Esophagus muscularis mucosa (tissue), 4 donors: Measurements from ENCODE around the gene CELF4. TPM values are rescaled to one million over a fixed set of nuclear protein-coding genes. Genes with fewer than 3 reads are reported as not detected.

Source experiments
- DNase-seq: peaks from one replicate; pipeline ENCODE4 v3.0.0-alpha.2; 2017; ENCODE audit errors: extremely low spot score
- H3K27ac ChIP-seq, 4 donors: fragments of 200-600 bp; sonication (generic); replicated peaks in 1 of 4; 1 replicate in 3 of 4; 2 replicates in 1 of 4; pipeline ENCODE4 v1.5.1; 2016 to 2019; ENCODE audit warnings: mild to moderate bottlenecking in 1 of 4
- H3K27me3 ChIP-seq, 4 donors: fragments of 200-600 bp; sonication (generic); one replicate each; pipeline versions ENCODE4 v1.5.1 to v1.6.0; 2016 to 2019
- H3K36me3 ChIP-seq, 4 donors: fragments of 200-600 bp; sonication (generic); one replicate each; pipeline ENCODE4 v1.5.1; 2016 to 2019
- H3K4me1 ChIP-seq, 4 donors: fragments of 200-600 bp; sonication (generic); one replicate each; pipeline ENCODE4 v1.5.1; 2016 to 2019
- H3K4me3 ChIP-seq, 4 donors: fragments of 200-600 bp; sonication (generic); 1 replicate in 2 of 4; 2 replicates in 2 of 4; pipeline ENCODE4 v1.5.1; 2016 to 2019; ENCODE audit warnings: mild to moderate bottlenecking in 4 of 4, moderate library complexity in 1 of 4
- H3K9me3 ChIP-seq, 4 donors: fragments of 200-600 bp; sonication (generic); 1 replicate in 3 of 4; 2 replicates in 1 of 4; pipeline ENCODE4 v1.5.1; 2016 to 2019
- EP300 ChIP-seq: sonication (generic); formaldehyde crosslinking; IDR thresholded peaks from one replicate; pipeline ENCODE4 v1.6.1; 2017; ENCODE audit warnings: antibody characterized with exemption
- POLR2A ChIP-seq: fragments of 450-650 bp; IDR thresholded peaks from one replicate; pipeline ENCODE4 v1.6.1; 2017; ENCODE audit warnings: antibody characterized with exemption, moderate library complexity, mild to moderate bottlenecking, low read depth
- POLR2AphosphoS5 ChIP-seq, 2 donors: sonication (generic); formaldehyde crosslinking; IDR thresholded peaks; one replicate each; pipeline ENCODE4 v1.6.1; 2017; ENCODE audit warnings: antibody characterized with exemption in 2 of 2
- whole genome bisulfite sequencing: methylation state at CpG from one replicate; pipeline ENCODE4 v1.1.5; 2018; 5-methylcytosine and 5-hydroxymethylcytosine counted together
- intact Hi-C: fragments of 100-400 bp; cut with DNase I; formaldehyde crosslinking; loops from one replicate; pipeline ENCODE4 v1.15.1; 2023
- total RNA-seq, 4 donors: library from RNA; depleted of rRNA; stranded (reverse); fragments of >200 nt; gene quantifications; one replicate each; pipeline versions ENCODE4 v1.1.0 to v1.2.1, GENCODE V29; 2016
- TF ChIP-seq, protein P1 (sequence below), 3 experiments: fragments of 200-600 bp in 2 of 3; fragments of 450-650 bp in 1 of 3; sonication (generic) in 2 of 3; IDR thresholded peaks; one replicate each; pipeline ENCODE4 v1.5.1; 2017 to 2019; ENCODE audit warnings: antibody characterized with exemption in 3 of 3, mild to moderate bottlenecking in 2 of 3, moderate library complexity in 1 of 3

The CELF4 gene
- total RNA-seq, 4 donors from 2014 or later = 0.86 to 1.8 (median 1.7) TPM

DNA sequence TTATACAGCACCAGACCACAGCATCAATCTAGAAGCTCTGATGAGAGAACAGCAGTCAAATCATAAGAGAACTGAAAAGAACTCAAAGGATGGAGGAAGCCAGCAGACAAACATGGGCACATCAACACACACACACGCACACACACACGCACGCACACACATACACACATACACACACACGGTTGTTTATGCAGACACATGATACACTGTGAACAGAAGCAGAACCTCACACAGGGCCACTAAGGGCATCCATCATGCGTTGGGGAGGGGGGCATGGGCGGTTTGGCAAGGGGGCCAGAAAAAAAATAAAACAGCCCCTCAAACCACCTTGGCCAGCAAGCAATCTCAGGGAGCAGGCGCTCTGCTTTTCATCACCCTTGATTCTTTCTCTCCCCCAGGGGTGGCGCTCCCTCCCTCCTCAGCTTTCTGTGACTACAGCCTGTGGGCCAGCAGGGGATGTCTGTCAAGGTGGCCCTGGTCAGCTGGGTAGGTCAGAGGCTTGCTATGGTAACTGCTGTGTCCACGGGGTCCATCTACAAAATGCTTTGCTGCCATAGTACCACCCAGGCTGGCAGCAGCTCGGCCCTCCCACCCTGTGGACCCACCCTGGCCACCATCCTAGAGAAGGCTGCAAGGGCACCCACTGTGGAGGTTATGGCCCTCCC lies 318.0 kb downstream of the CELF4 start:
- TF ChIP-seq EP300 = no peak
- TF ChIP-seq, protein P1, sequence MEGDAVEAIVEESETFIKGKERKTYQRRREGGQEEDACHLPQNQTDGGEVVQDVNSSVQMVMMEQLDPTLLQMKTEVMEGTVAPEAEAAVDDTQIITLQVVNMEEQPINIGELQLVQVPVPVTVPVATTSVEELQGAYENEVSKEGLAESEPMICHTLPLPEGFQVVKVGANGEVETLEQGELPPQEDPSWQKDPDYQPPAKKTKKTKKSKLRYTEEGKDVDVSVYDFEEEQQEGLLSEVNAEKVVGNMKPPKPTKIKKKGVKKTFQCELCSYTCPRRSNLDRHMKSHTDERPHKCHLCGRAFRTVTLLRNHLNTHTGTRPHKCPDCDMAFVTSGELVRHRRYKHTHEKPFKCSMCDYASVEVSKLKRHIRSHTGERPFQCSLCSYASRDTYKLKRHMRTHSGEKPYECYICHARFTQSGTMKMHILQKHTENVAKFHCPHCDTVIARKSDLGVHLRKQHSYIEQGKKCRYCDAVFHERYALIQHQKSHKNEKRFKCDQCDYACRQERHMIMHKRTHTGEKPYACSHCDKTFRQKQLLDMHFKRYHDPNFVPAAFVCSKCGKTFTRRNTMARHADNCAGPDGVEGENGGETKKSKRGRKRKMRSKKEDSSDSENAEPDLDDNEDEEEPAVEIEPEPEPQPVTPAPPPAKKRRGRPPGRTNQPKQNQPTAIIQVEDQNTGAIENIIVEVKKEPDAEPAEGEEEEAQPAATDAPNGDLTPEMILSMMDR (IDR thresholded peaks at IDR 0.05) = no peak
- no peak for TF ChIP-seq POLR2A
- no peak for TF ChIP-seq POLR2AphosphoS5 (IDR thresholded peaks at IDR 0.05)
- no peak overlapping the region for H3K4me3 ChIP-seq
- no peaks in the 10 kb centered on the region for H3K36me3 ChIP-seq
- H3K9me3 ChIP-seq = no peaks in the 10 kb centered on the region
- WGBS = 77% methylated on average over 9 of the region's 10 CpGs
- H3K4me1 ChIP-seq = no peaks in the 10 kb centered on the region
- no peak for DNase-seq
- no peak overlapping the region for H3K27ac ChIP-seq
- H3K27me3 ChIP-seq = peaks cover 0 to 70% (median 14%) of the 10 kb centered on the region in 4 donors
- intact Hi-C loops = no loop called here

DNA sequence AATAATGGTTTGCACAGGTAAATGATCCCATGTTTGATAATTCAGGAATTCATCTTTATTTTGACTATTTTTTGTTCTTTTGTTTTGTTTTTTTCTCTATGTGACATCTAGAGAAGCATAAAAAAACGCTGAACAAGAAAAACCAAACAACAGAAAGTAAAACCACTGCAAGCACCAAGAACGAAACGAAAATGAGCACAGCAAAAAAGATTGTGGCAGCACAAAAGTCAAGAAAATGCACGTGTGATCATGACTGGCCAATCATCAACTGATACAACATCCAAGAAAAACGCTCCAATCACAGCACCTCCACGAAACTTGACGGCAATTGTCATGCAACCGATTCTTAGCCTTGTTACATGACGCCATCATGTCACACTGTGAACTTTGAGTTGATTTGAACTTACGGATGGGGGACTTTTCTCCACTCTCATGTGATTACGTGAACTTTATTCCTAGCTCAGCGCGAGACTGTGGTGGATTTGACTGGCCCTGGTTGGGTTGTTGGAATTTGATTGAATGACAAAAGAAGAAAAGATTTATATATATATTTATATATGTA lies 318.7 kb downstream of the CELF4 start:
- intact Hi-C loops = no loop called here

DNA sequence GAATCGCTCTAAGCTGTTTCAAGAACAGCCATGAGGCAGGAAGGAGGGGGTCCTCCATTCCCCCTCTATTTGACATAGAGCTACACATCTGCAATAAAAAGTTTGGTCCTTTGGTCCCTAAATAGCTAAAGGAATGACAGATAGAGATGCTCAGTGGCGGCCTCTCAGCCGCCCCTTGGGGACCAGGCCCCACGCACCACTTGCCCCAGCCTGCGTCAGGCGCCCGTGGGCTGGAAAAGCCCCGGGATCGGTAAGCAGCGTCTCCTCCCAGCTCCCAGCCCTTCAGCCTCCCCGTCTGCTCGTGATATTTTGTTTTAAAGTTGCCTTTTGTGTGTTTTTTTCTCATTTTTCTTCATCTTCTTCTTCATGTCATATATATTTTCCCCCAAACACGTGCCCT lies 321.0 kb downstream of the CELF4 start:
- Histone ChIP-seq H3K27ac (no peak overlapping the region), H3K36me3 (no peaks in the 10 kb centered on the region), H3K4me1 (no peaks in the 10 kb centered on the region), H3K27me3 (peaks cover 0 to 49% (median 9%) of the 10 kb centered on the region in 4 donors), H3K9me3 (no peaks in the 10 kb centered on the region), H3K4me3 (no peak overlapping the region)
- intact Hi-C loops = no loop called here
- DNase-seq = no peak
- WGBS = 82% methylated on average over 13 of the region's 13 CpGs
- TF ChIP-seq POLR2AphosphoS5 (IDR thresholded peaks at IDR 0.05) (no peak), EP300 (no peak)

More for the DNA sequence above, 318.7 kb downstream of the CELF4 start:
- H3K27me3 ChIP-seq = peaks cover 0 to 67% (median 13%) of the 10 kb centered on the region in 4 donors
- no peaks in the 10 kb centered on the region for H3K4me1 ChIP-seq
- 89% methylated on average over 13 of the region's 13 CpGs for WGBS
- no peaks in the 10 kb centered on the region for H3K9me3 ChIP-seq
- DNase-seq = no peak
- TF ChIP-seq POLR2AphosphoS5 (IDR thresholded peaks at IDR 0.05) (no peak), EP300 (no peak), POLR2A (no peak)
- TF ChIP-seq, protein P1 (IDR thresholded peaks at IDR 0.05) = no peak
- no peak overlapping the region for H3K27ac ChIP-seq
- H3K4me3 ChIP-seq = no peak overlapping the region
- H3K36me3 ChIP-seq = no peaks in the 10 kb centered on the region

DNA sequence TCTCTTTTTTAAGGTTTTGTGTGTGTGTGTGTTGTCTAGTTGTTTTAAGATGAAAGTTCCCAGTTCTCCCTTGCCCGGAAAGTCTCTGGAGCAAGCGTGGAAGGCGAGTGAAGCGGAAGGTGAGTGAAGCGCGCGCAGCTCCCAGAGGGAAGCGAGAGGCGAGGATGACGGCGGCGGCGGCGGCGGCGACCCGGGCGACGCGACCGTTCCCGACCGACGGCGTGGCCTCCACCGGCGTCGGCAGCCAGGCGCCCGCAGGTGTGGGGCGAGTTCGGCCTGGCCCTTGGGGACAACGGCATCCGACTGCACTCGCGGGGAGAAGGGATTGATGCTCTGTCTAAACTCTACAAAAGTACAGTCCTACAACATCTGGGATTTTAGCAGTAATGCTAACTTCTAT lies 321.9 kb downstream of the CELF4 start:
- no peak for DNase-seq
- Histone ChIP-seq H3K4me1 (no peaks in the 10 kb centered on the region), H3K4me3 (no peak overlapping the region), H3K36me3 (no peaks in the 10 kb centered on the region), H3K27ac (no peak overlapping the region), H3K9me3 (no peaks in the 10 kb centered on the region), H3K27me3 (peaks cover 0 to 40% (median 9%) of the 10 kb centered on the region in 4 donors)
- 20% methylated on average over 36 of the region's 36 CpGs for WGBS
- TF ChIP-seq EP300 (no peak), POLR2A (no peak), POLR2AphosphoS5 (IDR thresholded peaks at IDR 0.05) (no peak)
- TF ChIP-seq, protein P1 (IDR thresholded peaks at IDR 0.05) = no peak
- intact Hi-C loops = no loop called here

DNA sequence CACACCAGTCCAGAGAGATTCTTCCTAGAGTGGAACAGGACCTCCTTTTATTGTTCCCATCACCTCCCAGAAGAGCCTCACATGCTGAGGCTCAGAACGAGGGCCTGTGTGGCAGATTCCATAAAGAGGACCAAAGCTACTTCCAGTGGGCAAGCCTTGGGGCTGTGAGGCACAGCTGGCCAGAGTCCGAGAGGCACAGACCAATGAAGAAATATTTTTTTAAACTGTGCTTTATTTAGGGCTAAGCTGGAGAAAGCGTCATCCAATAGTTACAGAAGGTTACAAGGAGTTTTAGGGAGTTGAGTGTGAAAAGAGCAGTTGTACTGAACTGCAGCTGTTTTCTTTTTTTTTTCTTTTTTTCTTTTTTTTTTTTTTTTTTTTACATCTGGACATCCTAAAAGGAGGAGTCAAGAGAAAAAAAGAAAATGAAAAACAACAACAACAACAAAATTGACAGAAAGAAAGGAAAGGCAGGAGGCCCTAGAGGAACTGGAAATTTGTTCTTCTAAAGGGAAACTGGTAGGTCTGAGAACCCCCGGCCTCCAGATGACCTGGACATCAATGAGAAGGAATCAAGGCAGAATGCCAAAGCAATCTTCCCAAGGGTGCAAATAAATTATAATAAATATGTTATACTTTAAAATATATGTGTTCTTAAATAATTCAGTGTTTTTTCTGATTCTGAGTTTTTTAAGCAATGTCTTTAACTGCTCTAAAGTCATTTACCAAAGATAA lies 322.6 kb downstream of the CELF4 start:
- TF ChIP-seq POLR2A = no peak
- no peak for TF ChIP-seq POLR2AphosphoS5 (IDR thresholded peaks at IDR 0.05)
- no peak for TF ChIP-seq EP300
- TF ChIP-seq, protein P1 (IDR thresholded peaks at IDR 0.05) = no peak
- no peak for DNase-seq
- no peak overlapping the region for H3K27ac ChIP-seq
- H3K27me3 ChIP-seq = peaks cover 0 to 33% (median 9%) of the 10 kb centered on the region in 4 donors
- intact Hi-C loops = no loop called here
- 79% methylated on average over 4 of the region's 4 CpGs for WGBS
- H3K4me3 ChIP-seq = no peak overlapping the region
- no peaks in the 10 kb centered on the region for H3K4me1 ChIP-seq
- no peaks in the 10 kb centered on the region for H3K36me3 ChIP-seq
- no peaks in the 10 kb centered on the region for H3K9me3 ChIP-seq
